ENCODE data around the gene HOXA11. TPM values are rescaled to one million over a fixed set of nuclear protein-coding genes. Genes with fewer than 3 reads are reported as not detected.
A peak's percentile ranks its signal among the peaks of the same experiment; 100 is the strongest.

HOXA11 gene
- total and polyA plus RNA-seq, 3 donors from 2014 or later, result 0.25 to 0.96 TPM; not detected in 1

DNA sequence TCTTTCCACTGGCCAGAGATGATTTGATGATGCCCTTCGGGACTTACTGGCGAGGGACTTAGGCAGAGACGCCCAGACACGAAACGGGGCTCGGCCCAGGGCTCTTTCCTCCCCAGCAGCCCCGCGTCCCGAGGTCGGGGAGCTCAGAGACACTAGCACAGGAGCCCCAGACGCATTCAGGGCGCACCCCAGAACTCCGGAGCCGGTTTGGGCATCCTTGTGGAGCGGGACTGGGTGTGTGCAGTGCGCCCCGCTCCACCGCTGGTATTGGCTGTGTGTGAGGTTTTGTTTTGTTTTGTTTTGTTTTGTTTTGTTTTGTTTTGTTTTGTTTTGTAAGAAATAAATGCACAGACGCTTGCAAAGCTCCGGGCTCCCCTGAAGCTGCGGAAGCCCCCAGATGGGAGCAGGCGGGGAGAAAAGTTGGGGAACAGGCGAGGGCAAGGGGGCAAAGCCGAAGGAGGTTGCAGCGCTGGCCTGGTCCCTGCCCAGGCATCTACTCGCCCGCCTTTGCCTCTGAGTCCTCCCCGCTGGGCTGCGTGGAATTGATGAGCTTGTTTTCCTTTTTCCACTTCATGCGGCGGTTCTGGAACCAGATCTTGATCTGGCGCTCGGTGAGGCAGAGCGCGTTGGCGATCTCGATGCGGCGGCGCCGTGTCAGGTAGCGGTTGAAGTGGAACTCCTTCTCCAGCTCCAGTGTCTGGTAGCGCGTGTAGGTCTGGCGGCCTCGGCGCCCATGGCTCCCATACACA, 39.7 kb downstream of the HOXA11 start:
- no peaks in the 10 kb centered on the region for H3K27me3 ChIP-seq
- WGBS, 2 donors, result 30 to 34% methylated on average over 43 to 47 of the region's 47 CpGs
- intact Hi-C loops (cut with DNase I; ENCODE audit: low total_unique reads), result no loop called here
- no peak overlapping the region for H3K27ac ChIP-seq
- peak; percentile 11 for DNase-seq
- TF ChIP-seq POLR2A (IDR thresholded peaks at IDR 0.05), result no peak
- TF ChIP-seq, protein P1, sequence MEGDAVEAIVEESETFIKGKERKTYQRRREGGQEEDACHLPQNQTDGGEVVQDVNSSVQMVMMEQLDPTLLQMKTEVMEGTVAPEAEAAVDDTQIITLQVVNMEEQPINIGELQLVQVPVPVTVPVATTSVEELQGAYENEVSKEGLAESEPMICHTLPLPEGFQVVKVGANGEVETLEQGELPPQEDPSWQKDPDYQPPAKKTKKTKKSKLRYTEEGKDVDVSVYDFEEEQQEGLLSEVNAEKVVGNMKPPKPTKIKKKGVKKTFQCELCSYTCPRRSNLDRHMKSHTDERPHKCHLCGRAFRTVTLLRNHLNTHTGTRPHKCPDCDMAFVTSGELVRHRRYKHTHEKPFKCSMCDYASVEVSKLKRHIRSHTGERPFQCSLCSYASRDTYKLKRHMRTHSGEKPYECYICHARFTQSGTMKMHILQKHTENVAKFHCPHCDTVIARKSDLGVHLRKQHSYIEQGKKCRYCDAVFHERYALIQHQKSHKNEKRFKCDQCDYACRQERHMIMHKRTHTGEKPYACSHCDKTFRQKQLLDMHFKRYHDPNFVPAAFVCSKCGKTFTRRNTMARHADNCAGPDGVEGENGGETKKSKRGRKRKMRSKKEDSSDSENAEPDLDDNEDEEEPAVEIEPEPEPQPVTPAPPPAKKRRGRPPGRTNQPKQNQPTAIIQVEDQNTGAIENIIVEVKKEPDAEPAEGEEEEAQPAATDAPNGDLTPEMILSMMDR (IDR thresholded peaks at IDR 0.05), result no peak
- peak overlapping the region in 1 of 2 donors; percentile 10 for H3K4me3 ChIP-seq
- peaks cover 4% of the 10 kb centered on the region for H3K4me1 ChIP-seq
- no peaks in the 10 kb centered on the region for H3K9me3 ChIP-seq
- H3K36me3 ChIP-seq (ENCODE audit: low read depth, missing control alignments), result no peaks in the 10 kb centered on the region

DNA sequence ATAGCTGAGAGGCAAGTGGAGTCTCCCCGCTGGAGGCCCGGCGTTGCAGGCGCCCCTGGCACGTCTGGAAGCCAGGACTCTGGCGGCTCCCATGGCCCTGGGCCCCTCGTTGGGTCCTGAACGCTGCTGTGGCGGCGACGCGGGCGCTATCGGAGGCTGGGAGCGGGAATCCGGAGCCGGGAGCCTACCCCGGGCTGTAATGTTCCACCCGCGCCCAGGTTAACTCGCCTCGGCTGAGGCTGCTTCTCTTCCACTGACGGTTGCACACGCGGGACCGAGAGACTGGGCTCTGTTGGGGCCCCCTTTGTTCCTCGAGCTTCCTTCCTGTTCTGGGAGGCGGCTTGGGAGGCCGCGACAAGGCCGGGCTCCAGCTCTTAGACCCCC, 40.3 kb downstream of the HOXA11 start:
- peak overlapping the region in 1 of 2 donors; percentile 10 for H3K4me3 ChIP-seq
- no peaks in the 10 kb centered on the region for H3K27me3 ChIP-seq
- H3K4me1 ChIP-seq, result peaks cover 4% of the 10 kb centered on the region
- intact Hi-C loops (cut with DNase I; ENCODE audit: low total_unique reads), result no loop called here
- H3K36me3 ChIP-seq (ENCODE audit: low read depth, missing control alignments), result no peaks in the 10 kb centered on the region
- WGBS, 2 donors, result 8 to 20% methylated on average over 5 to 22 of the region's 31 CpGs
- H3K9me3 ChIP-seq, result no peaks in the 10 kb centered on the region
- peak; percentile 12 for DNase-seq
- H3K27ac ChIP-seq, result no peak overlapping the region
- TF ChIP-seq POLR2A (IDR thresholded peaks at IDR 0.05), result no peak
- TF ChIP-seq, protein P1 (IDR thresholded peaks at IDR 0.05), result no peak

DNA sequence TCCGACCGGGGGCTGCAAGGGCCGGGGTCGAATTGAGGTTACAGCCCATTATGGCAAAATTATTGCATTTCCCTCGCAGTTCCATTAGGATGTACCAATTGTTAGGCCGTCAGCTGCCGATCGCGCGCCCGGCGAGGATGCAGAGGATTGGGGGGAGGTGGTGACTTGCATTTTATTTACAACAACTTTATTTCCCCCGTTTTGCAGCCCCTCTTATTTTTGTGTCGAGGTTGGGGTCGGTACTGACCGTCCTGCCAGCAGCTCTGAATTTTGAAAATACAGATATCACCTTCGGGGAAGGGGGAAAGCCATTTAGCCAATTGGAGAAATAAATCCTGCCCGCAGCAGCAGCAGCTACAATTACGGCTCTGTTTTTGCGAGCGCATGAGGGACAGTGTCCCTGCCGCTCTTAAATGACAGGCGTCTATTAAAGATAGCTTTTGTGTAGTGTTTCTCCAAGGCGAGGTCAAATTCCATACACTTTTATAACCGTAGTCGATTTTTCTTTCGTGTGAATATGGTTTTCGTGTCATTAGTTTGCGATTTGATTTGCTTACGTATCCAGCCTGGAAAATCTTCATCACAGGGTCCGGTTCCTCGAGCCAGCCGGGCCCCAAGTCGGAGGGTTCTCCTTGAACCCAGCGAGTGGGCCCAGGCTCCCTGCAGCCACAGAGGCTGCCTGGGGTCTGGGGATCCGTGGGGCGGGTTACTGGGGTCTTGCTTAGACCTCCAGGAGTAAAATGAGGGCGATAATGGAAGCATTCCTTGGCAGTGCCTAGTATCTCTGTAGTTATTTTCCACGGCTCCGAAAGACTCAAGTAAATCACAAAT, 40.9 kb downstream of the HOXA11 start:
- Histone ChIP-seq H3K4me3 (peak overlapping the region in 1 of 2 donors; percentile 46), H3K27me3 (no peaks in the 10 kb centered on the region)

DNA sequence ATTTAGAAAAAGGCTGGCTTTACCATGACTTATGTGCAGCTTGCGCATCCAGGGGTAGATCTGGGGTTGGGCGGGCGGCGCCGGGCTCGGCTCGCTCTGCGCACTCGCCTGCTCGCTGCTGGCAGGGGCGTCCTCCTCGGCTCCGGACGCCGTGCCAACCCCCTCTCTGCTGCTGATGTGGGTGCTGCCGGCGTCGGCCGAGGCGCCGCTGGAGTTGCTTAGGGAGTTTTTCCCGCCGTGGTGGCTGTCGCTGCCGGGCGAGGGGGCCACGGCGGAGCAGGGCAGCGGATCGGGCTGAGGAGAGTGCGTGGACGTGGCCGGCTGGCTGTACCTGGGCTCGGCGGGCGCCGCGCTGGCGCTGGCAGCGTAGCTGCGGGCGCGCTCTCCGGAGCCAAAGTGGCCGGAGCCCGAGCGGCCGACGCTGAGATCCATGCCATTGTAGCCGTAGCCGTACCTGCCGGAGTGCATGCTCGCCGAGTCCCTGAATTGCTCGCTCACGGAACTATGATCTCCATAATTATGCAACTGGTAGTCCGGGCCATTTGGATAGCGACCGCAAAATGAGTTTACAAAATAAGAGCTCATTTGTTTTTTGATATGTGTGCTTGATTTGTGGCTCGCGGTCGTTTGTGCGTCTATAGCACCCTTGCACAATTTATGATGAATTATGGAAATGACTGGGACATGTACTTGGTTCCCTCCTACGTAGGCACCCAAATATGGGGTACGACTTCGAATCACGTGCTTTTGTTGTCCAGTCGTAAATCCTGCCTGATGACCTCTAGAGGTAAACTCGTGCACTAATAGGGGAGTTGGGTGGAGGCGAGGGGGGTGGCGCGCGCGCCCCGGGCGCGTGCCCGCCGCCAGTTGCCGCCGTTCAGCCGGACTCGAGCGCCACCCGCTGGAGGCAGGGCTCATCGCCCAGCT, 41.7 kb downstream of the HOXA11 start, which contains the start of gene HOXA5:
Gene HOXA5, minus strand, starts transcription at position 659 of the 927 bp plus-strand sequence. Its CDS starts 74 bp downstream, at position 585.
- intact Hi-C loops (cut with DNase I; ENCODE audit: low total_unique reads), result no loop called here
- H3K27ac ChIP-seq, result no peak within 1 kb of the TSS
- TF ChIP-seq, protein P1 (IDR thresholded peaks at IDR 0.05), result peak; percentile 29 to 75 (median 45)
- no peak for TF ChIP-seq POLR2A (IDR thresholded peaks at IDR 0.05)
- WGBS, 2 donors, result 10% methylated on average over 17 to 78 of the region's 86 CpGs
- peak within 1 kb of the TSS; percentile 25 to 46 for H3K4me3 ChIP-seq
- DNase-seq, result peak; percentile 72
- H3K4me1 ChIP-seq, result peaks cover 4% of the 10 kb centered on the region
- H3K36me3 ChIP-seq (ENCODE audit: low read depth, missing control alignments), result no peaks in the 10 kb centered on the region
- H3K27me3 ChIP-seq, result no peaks in the 10 kb centered on the region
- no peaks in the 10 kb centered on the region for H3K9me3 ChIP-seq

More for the DNA sequence above, 40.9 kb downstream of the HOXA11 start:
- intact Hi-C loops (cut with DNase I; ENCODE audit: low total_unique reads), result no loop called here
- Histone ChIP-seq H3K36me3 (ENCODE audit: low read depth, missing control alignments) (no peaks in the 10 kb centered on the region), H3K9me3 (no peaks in the 10 kb centered on the region), H3K4me1 (peaks cover 4% of the 10 kb centered on the region), H3K27ac (no peak overlapping the region)
- peak; percentile 7 for DNase-seq
- no peak for TF ChIP-seq POLR2A (IDR thresholded peaks at IDR 0.05)
- TF ChIP-seq, protein P1 (IDR thresholded peaks at IDR 0.05), result no peak
- WGBS, 2 donors, result 24 to 30% methylated on average over 35 to 40 of the region's 40 CpGs
